Activated CD8-positive, alpha-beta T cell treated with anti-CD3 and anti-CD28 coated beads, Interleukin-2, amount 10 ng/mL, durations not matched to agents 7 days and 5 days (primary cell): ENCODE data around the gene AGAP1. TPM values are rescaled to one million over a fixed set of nuclear protein-coding genes. Genes with fewer than 3 reads are reported as not detected.
"Not testable (repeated sequence)": the region's sequence is repeated elsewhere in the genome, so short reads cannot be mapped to it uniquely, and the experiment has no call there.

Source experiments
- ATAC-seq: fragments of 150-1000 bp; cut with Tn5 transposase; one replicate; pipeline ENCODE4 v1.10.0; 2021; ENCODE audit warnings: moderate library complexity
- CTCF ChIA-PET: fragments of 350-600 bp; sonication (Branson Sonifier 250); formaldehyde crosslinking; loops from one replicate; lab custom pipeline; 2021; ENCODE audit warnings: antibody characterized with exemption; lab: Charles Lee
- POLR2A ChIA-PET: fragments of 350-600 bp; sonication (Branson Sonifier 250); formaldehyde crosslinking; loops from one replicate; lab custom pipeline; 2021; ENCODE audit warnings: antibody characterized with exemption; lab: Charles Lee
- DNase-seq: peaks from one replicate; pipeline ENCODE4 v3.0.0-alpha.2; 2020
- H3K27ac Mint-ChIP-seq: one replicate; pipeline ENCODE4 v1.8.0; 2021; ENCODE audit warnings: mild to moderate bottlenecking, mixed read lengths
- H3K27me3 Mint-ChIP-seq: one replicate; pipeline ENCODE4 v1.8.0; 2021; ENCODE audit warnings: low read depth, mixed read lengths
- H3K36me3 Mint-ChIP-seq: one replicate; pipeline ENCODE4 v1.8.0; 2021; ENCODE audit warnings: low read depth, mixed read lengths
- H3K4me1 Mint-ChIP-seq: one replicate; pipeline ENCODE4 v1.8.0; 2021; ENCODE audit warnings: low read depth, mixed read lengths
- H3K4me3 Mint-ChIP-seq: one replicate; pipeline ENCODE4 v1.8.0; 2021; ENCODE audit warnings: mild to moderate bottlenecking, mixed read lengths
- H3K9me3 Mint-ChIP-seq: one replicate; pipeline ENCODE4 v1.8.0; 2022; ENCODE audit warnings: mixed read lengths; ENCODE audit not compliant: insufficient read depth
- total RNA-seq, 2 experiments: library from RNA; stranded (reverse); gene quantifications; one replicate each; pipeline ENCODE4 v1.2.3, GENCODE V29; 2021

The AGAP1 gene
- total RNA-seq, 2 experiments from 2014 or later = 0.82 to 1.3 TPM

GRCh38 chr2:236141616-236142015 is 647.8 kb downstream of the AGAP1 start:
- H3K36me3 Mint-ChIP-seq, CTCF ChIA-PET, H3K9me3 Mint-ChIP-seq, DNase-seq, H3K27ac Mint-ChIP-seq, H3K27me3 Mint-ChIP-seq, POLR2A ChIA-PET, ATAC-seq, H3K4me1 Mint-ChIP-seq, H3K4me3 Mint-ChIP-seq: not testable (repeated sequence)

- no peak overlapping the region for H3K4me3 Mint-ChIP-seq
- H3K27ac Mint-ChIP-seq = no peak overlapping the region
- CTCF ChIA-PET = no interaction called here
- no peaks in the 10 kb centered on the region for H3K9me3 Mint-ChIP-seq
- H3K27me3 Mint-ChIP-seq = no peaks in the 10 kb centered on the region
- ATAC-seq (no peak), DNase-seq (no peak)
- no peaks in the 10 kb centered on the region for H3K36me3 Mint-ChIP-seq
- POLR2A ChIA-PET = no interaction called here
- no peaks in the 10 kb centered on the region for H3K4me1 Mint-ChIP-seq
Observed at GRCh38 chr2:236143811-236144210, 650.0 kb downstream of the AGAP1 start.

GRCh38 chr2:236146436-236146835 is 652.6 kb downstream of the AGAP1 start:
- H3K36me3 Mint-ChIP-seq = no peaks in the 10 kb centered on the region
- H3K9me3 Mint-ChIP-seq = no peaks in the 10 kb centered on the region
- no peak for ATAC-seq
- no peak for DNase-seq
- no peak overlapping the region for H3K4me3 Mint-ChIP-seq
- H3K27ac Mint-ChIP-seq = no peak overlapping the region
- H3K4me1 Mint-ChIP-seq = no peaks in the 10 kb centered on the region
- CTCF ChIA-PET = no interaction called here
- POLR2A ChIA-PET = no interaction called here
- no peaks in the 10 kb centered on the region for H3K27me3 Mint-ChIP-seq

GRCh38 chr2:236155406-236155805 is 661.6 kb downstream of the AGAP1 start:
- H3K4me3 Mint-ChIP-seq = no peak overlapping the region
- no peaks in the 10 kb centered on the region for H3K9me3 Mint-ChIP-seq
- peaks cover 18% of the 10 kb centered on the region for H3K27me3 Mint-ChIP-seq
- ChIA-PET CTCF (no interaction called here), POLR2A (no interaction called here)
- H3K4me1 Mint-ChIP-seq = no peaks in the 10 kb centered on the region
- H3K36me3 Mint-ChIP-seq = no peaks in the 10 kb centered on the region
- DNase-seq = no peak
- H3K27ac Mint-ChIP-seq = no peak overlapping the region
- ATAC-seq = no peak

GRCh38 chr2:236156095-236156859 is 662.4 kb downstream of the AGAP1 start:
- CTCF ChIA-PET = no interaction called here

GRCh38 chr2:236156860-236157194 is 663.0 kb downstream of the AGAP1 start:
- H3K4me1 Mint-ChIP-seq = no peaks in the 10 kb centered on the region
- no peak overlapping the region for H3K4me3 Mint-ChIP-seq
- CTCF ChIA-PET = no interaction called here
- H3K27ac Mint-ChIP-seq = no peak overlapping the region
- peaks cover 26% of the 10 kb centered on the region for H3K27me3 Mint-ChIP-seq
- H3K9me3 Mint-ChIP-seq = no peaks in the 10 kb centered on the region
- POLR2A ChIA-PET = no interaction called here
- no peak for ATAC-seq
- no peaks in the 10 kb centered on the region for H3K36me3 Mint-ChIP-seq
- DNase-seq = no peak

More at GRCh38 chr2:236156095-236156859, 662.4 kb downstream of the AGAP1 start:
- no peak for ATAC-seq
- no peaks in the 10 kb centered on the region for H3K36me3 Mint-ChIP-seq
- H3K27ac Mint-ChIP-seq = no peak overlapping the region
- no peaks in the 10 kb centered on the region for H3K4me1 Mint-ChIP-seq
- DNase-seq = no peak
- no peak overlapping the region for H3K4me3 Mint-ChIP-seq
- H3K9me3 Mint-ChIP-seq = no peaks in the 10 kb centered on the region
- POLR2A ChIA-PET = no interaction called here
- H3K27me3 Mint-ChIP-seq = peaks cover 22% of the 10 kb centered on the region

- Mint-ChIP-seq H3K27ac (no peak overlapping the region), H3K9me3 (no peaks in the 10 kb centered on the region), H3K27me3 (peaks cover 31% of the 10 kb centered on the region), H3K4me3 (no peak overlapping the region), H3K4me1 (no peaks in the 10 kb centered on the region), H3K36me3 (no peaks in the 10 kb centered on the region)
- ChIA-PET POLR2A (no interaction called here), CTCF (no interaction called here)
- no peak for DNase-seq
- ATAC-seq = no peak
Observed at GRCh38 chr2:236157366-236157765, 663.5 kb downstream of the AGAP1 start.

GRCh38 chr2:236157815-236158498 is 664.1 kb downstream of the AGAP1 start:
- H3K9me3 Mint-ChIP-seq = no peaks in the 10 kb centered on the region
- no peak overlapping the region for H3K27ac Mint-ChIP-seq
- H3K36me3 Mint-ChIP-seq = no peaks in the 10 kb centered on the region
- H3K4me1 Mint-ChIP-seq = no peaks in the 10 kb centered on the region
- no peak for ATAC-seq
- CTCF ChIA-PET = no interaction called here
- peaks cover 36% of the 10 kb centered on the region for H3K27me3 Mint-ChIP-seq
- H3K4me3 Mint-ChIP-seq = no peak overlapping the region
- DNase-seq = no peak
- POLR2A ChIA-PET = no interaction called here

- H3K36me3 Mint-ChIP-seq = no peaks in the 10 kb centered on the region
- H3K27ac Mint-ChIP-seq = no peak overlapping the region
- no peaks in the 10 kb centered on the region for H3K9me3 Mint-ChIP-seq
- POLR2A ChIA-PET = no interaction called here
- DNase-seq = no peak
- H3K4me3 Mint-ChIP-seq = no peak overlapping the region
- H3K27me3 Mint-ChIP-seq = peaks cover 35% of the 10 kb centered on the region
- CTCF ChIA-PET = no interaction called here
- no peak for ATAC-seq
- no peaks in the 10 kb centered on the region for H3K4me1 Mint-ChIP-seq
Observed at GRCh38 chr2:236158969-236159777, 665.3 kb downstream of the AGAP1 start.

GRCh38 chr2:236159778-236160170 is 665.9 kb downstream of the AGAP1 start:
- ATAC-seq (no peak), DNase-seq (no peak)
- Mint-ChIP-seq H3K9me3 (no peaks in the 10 kb centered on the region), H3K27ac (no peak overlapping the region), H3K4me1 (no peaks in the 10 kb centered on the region), H3K36me3 (no peaks in the 10 kb centered on the region), H3K4me3 (no peak overlapping the region), H3K27me3 (peaks cover 37% of the 10 kb centered on the region)
- ChIA-PET CTCF (no interaction called here), POLR2A (interaction anchor here (0.6 kb wide), 1 partner anchor 9 kb away, joined by 5 read pairs; no protein-coding TSS in a partner anchor)

GRCh38 chr2:236160366-236161081 is 666.7 kb downstream of the AGAP1 start:
- Mint-ChIP-seq H3K9me3 (no peaks in the 10 kb centered on the region), H3K4me1 (no peaks in the 10 kb centered on the region), H3K4me3 (no peak overlapping the region), H3K36me3 (no peaks in the 10 kb centered on the region), H3K27me3 (peaks cover 44% of the 10 kb centered on the region), H3K27ac (no peak overlapping the region)
- POLR2A ChIA-PET = interaction anchor here (0.6 kb wide), 1 partner anchor 9 kb away, joined by 5 read pairs; no protein-coding TSS in a partner anchor
- CTCF ChIA-PET = no interaction called here
- ATAC-seq (no peak), DNase-seq (no peak)
